GM19351 (cell line): ENCODE data around the gene MEA1.

Experiments used
- ATAC-seq: cut with Tn5 transposase; IDR thresholded peaks from one replicate; pipeline ENCODE4 v1.9.1; 2021; ENCODE audit warnings: mild to moderate bottlenecking, moderate library complexity; ENCODE audit not compliant: unreplicated experiment

The MEA1 gene

DNA sequence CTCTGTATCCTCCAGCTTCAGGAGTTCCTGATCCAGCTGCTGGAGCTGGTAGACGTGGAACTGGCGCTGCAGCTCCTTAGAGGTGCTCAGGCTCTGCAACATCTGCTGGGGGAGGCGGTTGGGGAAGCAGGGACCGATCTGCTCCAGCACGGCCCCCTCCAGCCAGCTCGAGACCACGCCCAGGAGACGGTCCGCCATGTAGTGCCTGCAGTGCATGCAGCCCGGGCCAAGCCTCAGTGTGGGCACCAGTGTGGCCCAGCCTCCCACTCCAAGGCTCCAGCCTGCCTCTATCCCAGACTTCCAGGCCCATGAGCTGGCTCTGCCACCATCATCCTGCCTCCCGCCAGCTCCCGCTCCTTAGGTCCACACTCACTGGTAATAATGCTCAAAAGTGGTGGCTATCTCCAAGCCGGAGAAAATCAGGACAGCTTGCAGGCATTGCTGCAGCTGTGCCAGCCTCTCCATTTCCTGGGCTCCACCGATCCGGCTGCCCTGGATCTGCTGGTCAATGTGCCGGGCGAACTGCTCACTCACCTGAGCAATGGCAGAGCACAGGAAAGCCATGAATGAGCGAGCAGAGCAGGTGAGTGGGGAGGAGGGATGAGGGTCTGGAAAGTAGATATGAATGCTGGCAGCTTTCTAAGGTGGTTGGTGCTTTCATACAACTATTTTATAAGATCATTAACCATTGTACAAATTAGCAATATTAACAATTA, 27.0 kb upstream of the MEA1 start:
- ATAC-seq = no peak

DNA sequence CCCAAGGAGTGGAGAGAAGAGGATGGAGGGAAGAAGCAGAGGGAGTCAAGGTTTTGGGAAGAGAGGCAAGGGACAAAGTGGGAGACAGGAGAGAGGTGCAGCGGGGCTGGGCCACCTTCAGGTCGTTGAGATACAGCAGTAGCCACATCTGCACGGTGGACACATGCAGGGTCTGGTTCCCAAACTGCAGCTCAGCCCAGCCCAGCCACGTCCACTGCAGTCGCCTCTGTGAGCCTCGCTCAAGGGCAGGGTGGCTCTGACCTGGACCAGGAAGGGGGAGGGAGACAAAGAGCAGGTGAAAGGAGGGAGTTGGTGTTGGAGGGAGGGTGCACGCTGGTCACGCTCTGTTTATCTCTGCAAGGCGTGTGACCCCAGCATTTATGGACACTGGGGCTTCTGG, 25.0 kb upstream of the MEA1 start:
- no peak for ATAC-seq

DNA sequence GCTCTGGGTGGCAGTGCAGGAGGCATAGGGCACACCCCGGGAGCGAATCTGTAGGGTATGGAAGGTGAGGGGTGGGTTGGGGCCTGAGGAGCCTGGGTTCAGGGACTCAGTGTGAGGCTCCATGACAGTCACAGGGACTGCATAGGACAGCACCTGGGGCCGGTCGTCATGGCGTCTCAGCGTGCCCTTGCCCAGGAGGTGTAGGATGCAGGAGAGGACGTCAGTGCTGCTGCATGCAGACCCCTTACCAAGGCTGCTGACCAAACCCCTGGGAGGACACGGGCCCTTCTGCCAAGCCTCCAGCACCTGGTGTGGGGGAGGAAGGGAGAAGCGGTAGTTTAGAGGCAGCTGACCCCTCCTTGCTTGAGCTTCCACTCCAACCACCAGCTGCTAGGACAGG, 24.0 kb upstream of the MEA1 start:
- no peak for ATAC-seq

DNA sequence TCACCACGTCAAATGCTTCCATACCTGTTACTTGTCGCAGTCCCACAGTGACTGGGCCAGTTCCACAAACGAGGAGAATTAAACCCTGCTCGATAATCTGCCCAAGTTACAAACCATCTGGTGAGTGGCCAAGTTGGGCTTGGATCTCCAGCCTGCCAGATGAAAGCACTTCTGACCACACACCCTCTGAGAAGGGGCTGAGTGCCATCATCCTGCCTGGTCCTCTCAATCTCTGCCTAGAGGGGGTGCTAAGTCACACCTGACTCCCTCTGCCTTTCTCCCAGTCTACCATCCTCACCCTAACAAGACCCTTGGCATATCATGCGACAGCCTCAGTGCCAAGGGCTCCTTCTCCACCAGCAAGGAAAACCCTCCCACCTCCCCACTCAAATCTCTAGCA, 23.5 kb upstream of the MEA1 start:
- ATAC-seq = no peak

DNA sequence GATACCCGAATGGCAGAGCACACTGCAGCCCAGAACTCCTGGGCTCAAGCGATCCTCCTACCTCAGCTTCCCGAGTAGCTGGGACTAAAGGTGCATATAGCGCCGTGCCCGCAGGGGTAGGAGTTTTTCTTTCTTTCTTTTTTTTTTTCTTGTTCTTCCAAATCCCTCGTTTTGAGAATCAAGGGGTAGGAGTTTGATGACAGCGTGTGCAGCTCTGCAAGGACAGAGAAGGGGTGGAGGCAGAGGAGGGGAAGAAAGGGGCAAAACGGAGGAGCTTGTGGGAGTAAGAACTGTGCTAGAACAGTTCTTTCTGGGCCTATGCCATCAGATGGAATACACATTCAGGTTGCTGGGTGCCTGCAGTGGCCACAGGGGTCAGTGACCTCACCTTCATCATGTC, 23.0 kb upstream of the MEA1 start:
- ATAC-seq = no peak

DNA sequence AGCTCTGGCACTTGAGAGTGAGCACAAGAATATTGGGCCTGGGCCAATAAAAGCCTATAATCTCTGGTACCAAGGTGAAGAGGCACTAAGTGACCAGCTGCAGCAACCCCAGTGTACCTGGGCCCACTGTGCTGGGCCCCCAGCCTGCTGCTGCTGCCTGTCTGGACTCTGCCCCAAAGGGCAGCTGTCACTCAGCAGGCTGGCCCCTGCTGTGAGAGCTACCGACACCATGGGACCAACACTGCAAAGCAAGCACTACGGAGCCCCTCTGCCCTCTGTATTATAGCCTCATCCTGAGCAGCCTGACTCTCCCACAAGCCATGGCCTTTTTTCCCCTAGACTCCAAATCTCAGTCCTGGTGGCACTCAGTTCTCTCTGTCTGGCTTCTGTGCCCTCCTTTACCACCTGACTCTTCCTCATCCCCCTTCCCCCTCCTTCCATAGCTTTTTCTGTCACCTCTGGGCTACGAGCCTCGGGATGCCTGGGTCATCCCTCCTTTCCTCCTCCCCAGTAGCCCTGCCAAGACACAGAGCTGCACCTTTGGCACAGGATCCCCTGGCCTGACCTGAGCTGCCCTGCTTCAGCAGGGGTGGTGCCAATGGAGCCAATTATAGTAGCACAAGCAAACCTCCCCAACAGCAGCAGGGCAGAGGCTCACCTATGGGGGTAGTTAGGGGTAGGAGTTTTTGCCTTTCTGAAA, 21.9 kb upstream of the MEA1 start:
- ATAC-seq = no peak

DNA sequence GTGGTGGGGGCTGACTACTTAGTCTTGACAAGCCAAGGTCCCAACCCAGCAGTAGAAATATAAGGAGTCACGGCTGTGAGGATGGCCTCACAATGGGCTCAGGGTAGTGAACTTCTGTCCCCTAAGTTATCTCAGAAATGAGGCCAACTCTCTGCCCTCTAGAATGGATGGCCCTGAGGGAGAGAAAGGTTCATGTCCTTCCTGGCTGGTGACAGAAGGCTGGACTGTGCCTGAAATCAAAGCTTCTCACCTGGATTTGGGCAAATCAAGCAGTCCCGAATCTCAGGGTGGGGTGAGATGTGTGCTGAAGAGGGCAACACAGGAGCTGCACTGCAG, 20.4 kb upstream of the MEA1 start:
- ATAC-seq = no peak

DNA sequence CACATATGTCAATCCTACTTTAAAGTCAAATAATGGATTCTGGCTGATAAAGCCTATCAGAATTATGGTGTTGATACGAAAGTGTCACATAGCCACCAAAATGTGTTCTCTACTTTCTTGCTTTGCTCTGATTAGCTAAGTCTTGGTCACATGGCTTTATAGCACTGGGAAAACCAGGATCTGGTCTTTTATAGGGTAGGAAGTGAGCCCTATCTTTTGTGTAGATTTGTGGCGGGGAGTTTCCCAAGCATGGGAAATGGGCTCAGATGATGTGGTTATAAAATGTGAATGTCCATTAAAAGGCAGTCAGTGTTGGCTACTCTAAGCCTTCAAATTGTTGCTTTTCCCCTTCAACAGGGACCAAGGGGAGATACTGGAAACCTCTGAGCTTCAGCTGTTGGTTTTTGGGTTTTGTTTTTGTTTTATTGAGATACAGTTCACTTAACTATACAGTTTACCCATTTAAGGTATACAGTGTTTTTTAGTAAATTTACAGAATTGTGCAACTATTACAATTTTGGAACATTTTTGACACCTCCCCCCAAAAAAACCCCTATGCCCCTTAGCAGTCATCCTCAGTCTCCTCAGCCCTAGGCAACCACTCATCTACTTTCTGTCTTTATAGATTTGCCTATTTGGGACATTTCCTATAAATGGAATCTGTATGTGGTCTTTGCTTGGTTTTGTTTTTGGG, 19.9 kb upstream of the MEA1 start:
- no peak for ATAC-seq

DNA sequence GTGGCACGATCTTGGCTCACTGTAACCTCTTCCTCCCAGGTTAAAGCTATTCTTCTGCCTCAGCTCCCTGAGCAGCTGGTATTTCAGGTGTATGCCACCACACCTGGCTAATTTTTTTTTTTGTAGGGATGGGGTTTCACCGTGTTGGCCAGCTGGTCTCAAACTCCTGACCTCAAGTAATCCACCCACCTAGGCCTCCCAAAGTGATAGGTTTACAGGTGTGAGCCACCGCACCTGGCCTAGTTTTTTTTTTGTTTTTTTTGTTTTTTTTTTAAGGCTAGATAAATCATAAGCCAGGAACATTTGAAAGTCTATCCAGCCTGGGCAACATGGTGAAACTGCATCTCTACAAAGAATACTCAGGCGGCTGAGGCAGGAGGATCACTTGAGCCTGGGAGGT, 18.6 kb upstream of the MEA1 start:
- no peak for ATAC-seq

DNA sequence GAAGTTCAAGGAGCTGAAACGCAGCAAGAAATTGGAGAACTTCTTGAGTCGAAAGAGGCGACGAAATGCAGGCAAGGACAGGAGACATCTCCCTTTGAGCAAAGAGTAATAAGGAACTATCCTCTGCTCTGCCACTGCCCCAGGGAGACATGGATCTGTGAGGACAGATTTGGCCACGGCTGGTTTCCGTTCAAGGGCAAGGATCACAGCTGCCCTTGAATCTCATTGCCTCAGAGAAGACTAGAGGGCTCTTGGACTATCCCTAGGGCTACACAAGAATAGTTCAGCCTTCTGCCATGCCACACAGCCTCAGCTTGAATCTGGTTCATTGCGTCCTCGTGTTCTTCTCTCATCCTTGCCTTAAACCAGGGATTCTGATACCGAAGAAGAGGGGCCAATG, 15.4 kb upstream of the MEA1 start:
- ATAC-seq = no peak

DNA sequence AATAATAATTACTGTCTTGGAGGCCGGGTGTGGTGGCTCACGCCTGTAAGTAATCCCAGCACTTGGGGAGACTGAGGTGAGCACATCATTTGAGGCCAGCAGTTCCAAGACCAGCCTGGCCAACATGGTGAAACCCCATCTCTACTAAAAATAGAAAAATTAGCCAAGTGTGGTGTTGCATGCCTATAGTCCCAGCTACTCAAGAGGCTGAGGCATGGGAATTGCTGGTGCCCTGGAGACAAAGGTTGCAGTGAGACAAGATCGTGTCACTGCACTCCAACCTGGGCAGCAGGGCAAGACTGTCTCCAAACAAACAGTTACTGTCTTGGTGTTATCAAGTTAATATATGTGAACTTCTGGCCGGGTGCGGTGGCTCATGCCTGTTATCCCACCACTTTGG, 12.6 kb upstream of the MEA1 start:
- ATAC-seq = no peak

DNA sequence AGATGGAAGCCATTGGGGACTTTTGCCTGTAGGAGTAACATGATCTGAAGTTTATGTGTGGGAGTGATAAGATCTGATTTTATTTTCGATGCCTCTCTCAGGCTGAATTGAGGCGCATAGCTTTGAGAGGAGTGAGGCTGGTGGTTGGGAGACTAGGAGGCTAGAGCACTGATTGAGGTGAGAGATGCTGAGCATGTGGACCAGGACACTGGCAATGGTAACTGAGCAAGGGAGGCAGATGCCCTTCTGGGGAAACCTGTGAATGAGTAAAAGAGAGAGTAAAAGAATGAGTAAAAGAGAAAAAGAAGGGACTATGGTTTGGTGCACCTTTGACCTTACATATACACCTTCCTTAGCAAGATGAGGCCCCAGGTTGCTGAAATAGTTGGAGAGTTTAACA, 10.7 kb upstream of the MEA1 start:
- ATAC-seq = no peak

DNA sequence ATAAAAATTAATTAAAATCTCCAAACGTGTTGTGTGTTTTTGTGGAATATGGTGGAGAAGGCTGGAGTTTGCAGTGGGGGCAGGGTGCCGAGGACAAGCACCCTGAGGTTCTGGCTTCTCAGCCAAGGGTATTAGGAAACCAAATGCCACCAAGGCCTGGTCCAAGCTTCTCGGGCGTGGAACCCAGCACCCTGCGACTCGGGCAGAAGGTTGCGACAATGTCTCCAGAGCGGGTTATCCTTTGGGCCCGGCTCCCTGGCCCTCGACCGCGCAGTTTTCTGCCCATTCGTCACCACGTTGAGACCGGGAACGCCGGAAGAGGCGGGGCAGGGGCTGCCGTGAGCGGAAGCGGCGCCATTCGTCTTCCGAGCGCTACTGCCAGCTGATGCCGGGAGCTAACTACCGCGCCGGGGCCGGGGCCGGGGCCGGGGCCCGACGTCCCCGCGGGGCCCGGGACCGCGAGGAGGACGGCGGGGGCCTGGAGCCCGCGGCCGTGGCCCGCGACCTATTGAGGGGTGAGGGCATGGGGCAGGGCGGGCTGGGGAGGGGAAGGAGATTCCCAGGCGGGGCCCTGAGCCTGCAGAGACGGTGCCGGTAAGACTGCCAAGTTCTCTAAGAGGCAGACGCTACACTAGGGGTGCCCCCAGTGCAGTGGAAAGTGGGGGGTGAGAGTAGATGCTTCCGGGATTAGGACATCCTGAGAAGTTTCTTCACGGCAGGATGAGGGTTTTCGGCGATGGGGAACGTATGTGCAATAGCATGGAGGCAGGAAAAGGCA, 7.7 kb upstream of the MEA1 start, which contains the start of gene RRP36:
Gene RRP36 (plus strand): TSS at position 354 of the 778 bp plus-strand sequence. CDS start 32 bp downstream, at position 386.
- peak; percentile 76 for ATAC-seq

DNA sequence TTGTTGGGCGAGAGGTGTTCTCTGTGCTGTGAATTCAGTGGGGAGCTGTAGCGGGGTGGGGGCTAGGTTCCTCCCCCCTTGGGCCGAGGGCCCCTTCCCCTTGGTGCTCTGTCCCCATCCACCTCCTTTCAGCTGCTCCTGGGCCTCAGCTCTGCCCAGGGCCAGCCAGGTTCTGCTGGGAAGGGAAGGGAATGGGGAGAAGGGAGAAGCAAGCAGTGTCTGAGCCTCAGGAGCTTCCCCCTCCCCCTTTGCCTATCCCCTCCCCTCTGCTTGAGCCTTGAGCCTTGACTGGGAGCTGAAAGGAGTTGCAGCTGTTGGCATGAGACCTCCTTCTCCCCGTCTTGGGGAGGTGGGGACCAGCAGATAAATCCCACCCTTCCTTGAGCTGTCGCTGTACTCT, 7.1 kb upstream of the MEA1 start:
- no peak for ATAC-seq

DNA sequence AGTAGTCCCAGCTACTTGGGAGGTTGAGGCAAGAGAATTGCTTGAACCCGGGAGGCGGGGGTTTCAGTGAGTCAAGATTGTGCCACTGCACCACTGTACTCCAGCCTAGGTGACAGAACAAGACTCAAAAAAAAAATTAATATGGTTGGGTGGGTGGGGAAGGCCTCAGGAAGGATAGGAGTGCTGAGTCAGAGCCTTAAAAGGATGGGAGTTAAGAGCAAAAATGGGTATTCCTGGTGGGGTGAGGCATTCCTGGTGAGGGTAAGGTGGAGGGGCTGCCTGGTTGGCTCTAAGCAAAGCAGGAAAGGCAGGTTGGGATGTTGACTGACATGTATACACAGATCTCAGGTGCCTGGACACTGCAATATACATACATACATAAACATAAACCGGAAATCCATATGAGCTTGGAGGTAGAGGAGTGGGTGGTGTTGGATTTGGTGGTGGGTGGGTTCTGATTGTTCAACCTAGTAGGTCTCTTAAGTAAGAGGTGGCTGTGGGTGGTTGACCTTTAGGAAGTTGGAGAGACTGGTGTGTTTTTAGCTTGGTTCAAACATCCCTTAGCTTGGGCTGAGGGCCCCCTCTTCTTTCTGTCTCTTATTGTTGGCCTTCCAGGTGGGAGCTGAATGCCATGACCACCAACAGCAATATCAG, 6.4 kb upstream of the MEA1 start:
- no peak for ATAC-seq

DNA sequence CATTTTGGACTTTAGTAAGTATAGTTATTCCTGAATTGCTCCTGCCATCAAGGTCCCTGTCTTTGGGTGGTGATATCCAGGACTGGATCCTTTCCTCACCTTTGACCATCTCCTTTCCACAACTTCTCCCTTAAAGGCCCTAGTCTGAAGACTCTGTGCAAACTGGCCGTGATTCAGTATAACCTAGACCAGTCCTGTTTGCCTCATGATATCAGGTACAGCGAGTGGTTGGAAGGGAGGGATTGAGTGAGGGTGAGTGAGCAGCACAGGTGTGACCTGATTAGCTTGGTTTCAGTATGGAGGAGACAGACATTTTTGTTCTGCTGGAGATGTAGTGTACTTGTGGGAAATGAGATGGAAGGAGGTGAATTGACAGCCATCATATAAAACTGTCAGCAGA, 5.4 kb upstream of the MEA1 start:
- no peak for ATAC-seq

DNA sequence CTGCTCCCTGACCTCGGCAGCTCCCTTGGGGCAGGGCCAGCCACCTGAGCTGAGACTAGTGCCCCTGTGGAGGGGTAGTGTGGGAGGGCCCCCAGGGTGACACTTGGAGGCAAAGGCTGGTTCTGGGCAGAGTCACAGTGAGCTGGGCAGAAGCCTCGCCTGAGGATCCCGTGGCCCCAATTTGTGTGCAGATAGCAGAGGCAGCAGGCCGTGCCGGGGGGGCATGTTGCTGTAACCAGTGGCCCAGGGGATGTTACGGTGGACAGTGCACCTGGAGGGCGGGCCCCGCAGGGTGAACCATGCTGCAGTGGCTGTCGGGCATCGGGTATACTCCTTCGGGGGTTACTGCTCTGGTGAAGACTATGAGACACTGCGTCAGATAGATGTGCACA, 3.2 kb upstream of the MEA1 start:
- ATAC-seq = no peak

DNA sequence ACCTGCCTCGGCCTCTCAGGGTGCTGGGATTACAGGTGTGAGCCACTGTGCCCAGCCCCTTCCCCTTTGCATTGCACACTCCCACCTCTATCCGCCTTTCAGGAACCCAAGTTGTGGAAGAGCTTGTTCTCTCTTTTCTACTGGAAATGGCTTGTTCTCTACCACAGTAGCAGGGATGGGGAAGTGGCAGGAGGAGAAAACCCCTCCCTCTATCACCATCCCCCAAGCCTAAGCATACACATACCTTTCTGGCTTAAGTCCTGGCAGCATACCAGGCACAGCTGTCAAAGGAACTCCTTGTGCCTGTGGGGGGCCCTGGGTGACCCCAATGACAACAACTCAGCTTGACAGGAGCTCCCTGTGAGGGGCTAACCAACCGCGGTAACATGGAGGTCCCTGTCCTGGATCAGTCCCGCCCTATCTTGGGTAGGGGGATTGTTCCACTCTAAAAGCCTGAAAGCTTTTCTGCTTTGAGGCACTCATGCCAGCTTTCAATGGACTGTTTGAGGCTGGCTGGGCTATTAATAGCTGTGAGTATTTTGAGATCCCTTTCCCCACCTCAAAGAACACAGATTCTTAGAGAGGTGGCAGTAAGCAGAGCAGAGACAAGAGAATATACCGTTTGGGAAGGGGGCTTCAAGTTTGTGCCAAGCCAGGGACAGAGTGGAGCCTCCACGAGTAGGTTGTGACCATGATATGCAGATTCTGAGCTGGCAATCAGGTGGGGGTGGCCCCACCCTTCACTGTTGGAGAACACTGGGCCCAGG, 2.6 kb upstream of the MEA1 start:
- no peak for ATAC-seq

DNA sequence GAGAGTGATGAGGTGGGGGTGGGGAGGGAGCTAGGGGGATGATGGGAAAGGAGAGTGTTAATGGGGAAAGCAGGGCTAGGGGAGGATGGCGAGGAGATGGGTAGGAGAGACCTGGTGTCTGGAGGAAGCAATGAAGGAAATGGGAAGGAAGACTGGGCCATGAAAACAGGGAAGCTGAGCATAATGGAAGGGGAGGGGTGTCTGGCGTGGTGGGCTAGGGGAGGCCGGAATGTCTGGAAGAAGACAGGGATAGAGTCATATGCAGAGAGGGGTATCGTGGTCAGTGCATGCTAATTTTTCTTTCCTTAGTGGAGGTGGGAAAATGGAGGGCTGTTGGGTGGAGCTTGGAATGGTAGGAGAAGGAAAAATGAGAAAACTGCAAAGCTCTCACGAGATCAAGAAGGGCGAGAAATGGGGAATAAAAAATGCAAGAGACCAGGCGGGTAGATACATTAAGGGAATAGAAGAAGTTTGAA, 726 bp upstream of the MEA1 start:
- ATAC-seq = no peak
